Lung (tissue), 16 donors: Measurements from ENCODE around the gene NBL1. TPM values are rescaled to one million over a fixed set of nuclear protein-coding genes. Genes with fewer than 3 reads are reported as not detected.
A peak's percentile ranks its signal among the peaks of the same experiment; 100 is the strongest.

Source experiments
- ATAC-seq: fragments of 200-7000 bp; cut with Tn5 transposase; one replicate; pipeline ENCODE4 v1.9.1; 2020; ENCODE audit warnings: moderate number of reproducible peaks; ENCODE audit not compliant: insufficient read depth, low FRiP score
- DNase-seq, 3 donors: peaks; one replicate each; pipeline ENCODE4 v3.0.0-alpha.2; 2013 to 2017
- H3K27ac ChIP-seq, 2 donors: one replicate each; pipeline ENCODE4 v1.5.1; 2013; ENCODE audit warnings: mild to moderate bottlenecking in 2 of 2, moderate library complexity in 2 of 2, control low read depth in 1 of 2, inconsistent platforms in 1 of 2, low read depth in 1 of 2, low read length in 1 of 2
- H3K27me3 ChIP-seq, 3 donors: one replicate each; pipeline ENCODE4 v1.5.1; 2013; ENCODE audit warnings: low read length in 2 of 3; ENCODE audit not compliant: control insufficient read depth in 3 of 3, insufficient read depth in 3 of 3
- H3K36me3 ChIP-seq, 4 donors: one replicate each; pipeline ENCODE4 v1.5.1; 2013; ENCODE audit warnings: low read length in 4 of 4, mild to moderate bottlenecking in 1 of 4, moderate library complexity in 1 of 4; ENCODE audit not compliant: control insufficient read depth in 4 of 4, insufficient read depth in 4 of 4
- H3K4me1 ChIP-seq, 5 donors: one replicate each; pipeline ENCODE4 v1.5.1; 2013; ENCODE audit warnings: low read length in 5 of 5, mild to moderate bottlenecking in 2 of 5, moderate library complexity in 1 of 5; ENCODE audit not compliant: control insufficient read depth in 5 of 5, insufficient read depth in 5 of 5
- H3K4me3 ChIP-seq: one replicate; pipeline ENCODE4 v1.5.1; 2013; ENCODE audit warnings: mild to moderate bottlenecking, control low read depth, moderate library complexity
- H3K9ac ChIP-seq, 2 donors: one replicate each; pipeline ENCODE4 v1.5.1; 2013; ENCODE audit warnings: low read length in 2 of 2, control low read depth in 1 of 2; ENCODE audit not compliant: insufficient read depth in 1 of 2
- H3K9me3 ChIP-seq, 4 donors: one replicate each; pipeline ENCODE4 v1.5.1; 2013; ENCODE audit warnings: low read length in 3 of 4, mild to moderate bottlenecking in 1 of 4, moderate library complexity in 1 of 4; ENCODE audit not compliant: control insufficient read depth in 4 of 4, insufficient read depth in 3 of 4
- CTCF ChIP-seq: IDR thresholded peaks from 2 replicates; pipeline ENCODE4 v1.5.1; 2012; ENCODE audit warnings: mild to moderate bottlenecking; ENCODE audit errors: control extremely low read depth, extremely low read depth
- WGBS, 2 donors: extraction: QIAGEN DNeasy Blood & Tissue Kit; methylation state at CpG; one replicate each; pipeline ENCODE4 v1.1.7; 2013; 5-methylcytosine and 5-hydroxymethylcytosine counted together
- long read RNA-seq, 5 donors: transcript quantifications; one replicate each; lab custom pipeline, GENCODE V29; 2026
- polyA plus RNA-seq, 2 donors: library from polyadenylated mRNA; stranded (reverse); fragments of 200-250 nt; gene quantifications; one replicate each; pipeline ENCODE4 v1.2.1, GENCODE V29; 2013
- total RNA-seq, 2 donors: library from RNA; depleted of rRNA in 1 of 2; stranded (reverse); fragments of >200 nt in 1 of 2; gene quantifications; one replicate each; pipeline ENCODE4 v1.2.1, GENCODE V29; 2014 to 2021
- donor health status: control.
- donor health status: control.
- donor health status: Bipolar disorder and iron deficiency.
- donor health status: healthy.
- donor health status: DM: yes; HTN: yes; CAD: no.

Gene NBL1
- total RNA-seq: 100 to 1,000 TPM; 107 to 133 TPM
- polyA plus RNA-seq: 100 to 1,000 TPM in 1 of 2 donors, 10 to 100 TPM in 1; 48.0 to 102 TPM
- long read RNA-seq, donor 1, transcript NBL1-202 (4 exons, 2,172 nt): major isoform, 80 of 80 reads
- long read RNA-seq, donor 1, partial matches to known transcripts: 0 of 80 reads
- long read RNA-seq, donor 1, other reads (novel, unspliced or antisense): 0 of 80 reads
- long read RNA-seq, donor 2, transcript NBL1-202 (4 exons, 2,172 nt): major isoform, 5 of 5 reads
- long read RNA-seq, donor 2, partial matches to known transcripts: 0 of 5 reads
- long read RNA-seq, donor 2, other reads (novel, unspliced or antisense): 0 of 5 reads
- long read RNA-seq, donor 3, partial matches to known transcripts: 0 of 4 reads
- long read RNA-seq, donor 3, other reads (novel, unspliced or antisense): 0 of 4 reads
- long read RNA-seq, donor 4, transcript NBL1-202 (4 exons, 2,172 nt): major isoform, 5 of 5 reads
- long read RNA-seq, donor 4, partial matches to known transcripts: 0 of 5 reads
- long read RNA-seq, donor 4, other reads (novel, unspliced or antisense): 0 of 5 reads
- long read RNA-seq, donor 5, transcript NBL1-202 (4 exons, 2,172 nt): major isoform, 11 of 11 reads
- long read RNA-seq, donor 5, partial matches to known transcripts: 0 of 11 reads
- long read RNA-seq, donor 5, other reads (novel, unspliced or antisense): 0 of 11 reads

GRCh38 chr1:19643602-19644394, at the start of gene NBL1:
Gene NBL1 (plus strand): TSS chr1:19644311. CDS start chr1:19655031, 10,720 bp downstream.
- Histone ChIP-seq H3K9ac (peak within 1 kb of the TSS; percentile 4 to 28), H3K36me3 (peaks cover 0 to 7% (median 0%) of the 10 kb centered on the region in 4 donors), H3K27ac (peak within 1 kb of the TSS; percentile 61 to 91), H3K27me3 (peaks cover 0 to 4% (median 0%) of the 10 kb centered on the region in 3 donors), H3K4me3 (peak within 1 kb of the TSS; percentile 62), H3K9me3 (no peaks in the 10 kb centered on the region), H3K4me1 (peaks cover 0 to 40% (median 10%) of the 10 kb centered on the region in 5 donors)
- TF ChIP-seq CTCF: no peak
- DNase-seq: peak; percentile 83 to 90 (median 85)
- 1 to 6% methylated on average over 26 to 90 of the region's 90 CpGs for WGBS, 2 donors
- ATAC-seq: peak; percentile 45

- ATAC-seq: peak; percentile 1
These were observed 47.9 kb upstream of the NBL1 start for GRCh38 chr1:19596065-19596713.

More at GRCh38 chr1:19596065-19596713, 47.9 kb upstream of the NBL1 start:
- peaks cover 5 to 24% (median 8%) of the 10 kb centered on the region in 5 donors for H3K4me1 ChIP-seq
- H3K4me3 ChIP-seq: peak overlapping the region; percentile 90
- WGBS, 2 donors: 8 to 9% methylated on average over 11 of the region's 11 CpGs
- H3K36me3 ChIP-seq: peaks cover 0 to 4% (median 2%) of the 10 kb centered on the region in 4 donors
- no peaks in the 10 kb centered on the region for H3K9me3 ChIP-seq
- TF ChIP-seq CTCF: no peak
- peak in 1 of 3 donors; percentile 60 for DNase-seq
- no peaks in the 10 kb centered on the region for H3K27me3 ChIP-seq
- peak overlapping the region; percentile 96 to 98 for H3K27ac ChIP-seq
- H3K9ac ChIP-seq: peak overlapping the region; percentile 55 to 93
